HTR-8/SVneo (cell line): ENCODE data around the gene TMEM9B.
"Not testable (repeated sequence)": the region's sequence is repeated elsewhere in the genome, so short reads cannot be mapped to it uniquely, and the experiment has no call there.

Experiments
- DNase-seq: peaks from one replicate; pipeline ENCODE4 v3.0.0; 2011; ENCODE audit warnings: low spot score, mixed read lengths; ENCODE audit not compliant: insufficient read length
- FAIRE-seq: peaks from 2 replicates; lab custom pipeline; 2011; peaks lifted over from hg19 to GRCh38; lab: Jason Lieb, UNC

Gene TMEM9B

GRCh38 chr11:8964324-8965320 is at the start of gene TMEM9B:
TSS of gene TMEM9B (minus strand) at chr11:8964442. CDS start at chr11:8964313, 129 bp downstream.
- peak; percentile 84 for FAIRE-seq
- DNase-seq, result peak; percentile 91

- DNase-seq (no peak), FAIRE-seq (no peak)
Measured at GRCh38 chr11:9013373-9013772, 49.1 kb upstream of the TMEM9B start.

- not testable (repeated sequence) for FAIRE-seq, DNase-seq
Measured at GRCh38 chr11:9009538-9009937, 45.3 kb upstream of the TMEM9B start.

- DNase-seq, result no peak
- no peak for FAIRE-seq
Measured at GRCh38 chr11:9008661-9009060, 44.4 kb upstream of the TMEM9B start.

- no peak for FAIRE-seq
- DNase-seq, result no peak
Measured at GRCh38 chr11:9008011-9008550, 43.8 kb upstream of the TMEM9B start.

GRCh38 chr11:9005087-9005486 is 40.8 kb upstream of the TMEM9B start:
- FAIRE-seq (no peak), DNase-seq (no peak)

GRCh38 chr11:9004183-9004926 is 40.1 kb upstream of the TMEM9B start:
- no peak for FAIRE-seq
- DNase-seq, result no peak

GRCh38 chr11:9003573-9004182 is 39.4 kb upstream of the TMEM9B start, which contains the start of gene NRIP3:
TSS of gene NRIP3 (minus strand) at chr11:9004001. CDS start at chr11:9003935, 66 bp downstream.
- FAIRE-seq (peak; percentile 70), DNase-seq (peak; percentile 63)

- no peak for FAIRE-seq
- no peak for DNase-seq
Measured at GRCh38 chr11:9002920-9003572, 38.8 kb upstream of the TMEM9B start.

- FAIRE-seq (peak; percentile 77), DNase-seq (peak; percentile 54)
Measured at GRCh38 chr11:9001736-9002135, 37.5 kb upstream of the TMEM9B start.

GRCh38 chr11:8998017-8998416 is 33.8 kb upstream of the TMEM9B start:
- no peak for FAIRE-seq
- DNase-seq, result no peak

- DNase-seq (no peak), FAIRE-seq (no peak)
Measured at GRCh38 chr11:8997451-8997850, 33.2 kb upstream of the TMEM9B start.

GRCh38 chr11:8989453-8989852 is 25.2 kb upstream of the TMEM9B start:
- FAIRE-seq, result no peak
- DNase-seq, result peak; percentile 28

- FAIRE-seq (no peak), DNase-seq (peak; percentile 38)
Measured at GRCh38 chr11:8988329-8989234, 24.3 kb upstream of the TMEM9B start.

GRCh38 chr11:8987446-8987845 is 23.2 kb upstream of the TMEM9B start:
- no peak for DNase-seq
- no peak for FAIRE-seq

GRCh38 chr11:8986772-8987171 is 22.5 kb upstream of the TMEM9B start:
- FAIRE-seq, DNase-seq: not testable (repeated sequence)

GRCh38 chr11:8985462-8985861 is 21.2 kb upstream of the TMEM9B start:
- DNase-seq (no peak), FAIRE-seq (no peak)

- FAIRE-seq (no peak), DNase-seq (no peak)
Measured at GRCh38 chr11:8983552-8983951, 19.3 kb upstream of the TMEM9B start.

- no peak for FAIRE-seq
- DNase-seq, result no peak
Measured at GRCh38 chr11:8980485-8980884, 16.2 kb upstream of the TMEM9B start.
